H1 (cell line): ENCODE measurements around the gene CDYL2. TPM values are rescaled to one million over a fixed set of nuclear protein-coding genes. Genes with fewer than 3 reads are reported as not detected.

Source experiments
- CTCF ChIA-PET: fragments of 300-600 bp; sonication (Branson Sonifier 250); formaldehyde crosslinking; loops from one replicate; lab custom pipeline; 2021; ENCODE audit not compliant: partially characterized antibody; lab: Charles Lee
- POLR2A ChIA-PET: fragments of 300-600 bp; sonication (Branson Sonifier 250); formaldehyde crosslinking; loops from one replicate; lab custom pipeline; 2021; ENCODE audit warnings: inconsistent platforms; ENCODE audit not compliant: partially characterized antibody; lab: Charles Lee
- DNase-seq, 2 experiments: peaks; one replicate each; pipeline versions ENCODE4 v3.0.0 to v3.0.0-alpha.2; 2010 to 2022; ENCODE audit warnings: low spot score in 2 of 2, low read depth in 1 of 2, mixed read lengths in 1 of 2
- FAIRE-seq: peaks from 2 replicates; lab custom pipeline; 2011; peaks lifted over from hg19 to GRCh38; lab: Jason Lieb, UNC
- H2AFZ ChIP-seq: 2 replicates; pipeline ENCODE4 v1.8.1; 2012; ENCODE audit warnings: low read length, inconsistent platforms
- H2AK5ac ChIP-seq: 2 replicates; pipeline ENCODE4 v1.6.1; 2013; ENCODE audit warnings: low read depth, low read length
- H2BK120ac ChIP-seq: replicated peaks from 2 replicates; pipeline ENCODE3; 2013; ENCODE audit warnings: low read depth, low read length, inconsistent platforms
- H2BK12ac ChIP-seq: 2 replicates; pipeline ENCODE4 v1.6.1; 2013; ENCODE audit warnings: low read depth, low read length
- H2BK15ac ChIP-seq: 2 replicates; pipeline ENCODE4 v1.6.1; 2013; ENCODE audit warnings: low read length
- H2BK20ac ChIP-seq: 2 replicates; pipeline ENCODE4 v1.6.1; 2013; ENCODE audit warnings: low read length
- H2BK5ac ChIP-seq: 2 replicates; pipeline ENCODE4 v1.6.1; 2013; ENCODE audit warnings: low read depth, low read length
- H3K14ac ChIP-seq: 2 replicates; pipeline ENCODE4 v1.6.1; 2013; ENCODE audit warnings: inconsistent platforms; ENCODE audit not compliant: insufficient read length
- H3K18ac ChIP-seq: 2 replicates; pipeline ENCODE4 v1.6.1; 2013; ENCODE audit warnings: low read length; ENCODE audit errors: extremely low read depth
- H3K23ac ChIP-seq: 2 replicates; pipeline ENCODE4 v1.6.1; 2013; ENCODE audit warnings: inconsistent platforms; ENCODE audit not compliant: insufficient read length
- H3K23me2 ChIP-seq: 2 replicates; pipeline ENCODE4 v1.6.1; 2013; ENCODE audit warnings: low read depth, low read length
- H3K27ac ChIP-seq: 2 replicates; pipeline ENCODE4 v1.6.1; 2011; ENCODE audit warnings: low read depth, low read length, inconsistent platforms
- H3K27me3 ChIP-seq, 4 experiments: replicated peaks in 1 of 4; 1 replicate in 1 of 4; 2 replicates in 3 of 4; pipeline versions ENCODE4 v1.6.1 to v1.8.1; 2011 to 2013; ENCODE audit warnings: low read length in 3 of 4, mild to moderate bottlenecking in 3 of 4, inconsistent platforms in 2 of 4, mixed read lengths in 2 of 4, moderate library complexity in 1 of 4; ENCODE audit not compliant: control insufficient read depth in 3 of 4, insufficient read depth in 3 of 4; ENCODE audit errors: extremely low read depth in 1 of 4
- H3K36me3 ChIP-seq, 4 experiments: 2 replicates each; pipeline versions ENCODE4 v1.6.1 to v1.8.1; 2011 to 2013; ENCODE audit warnings: mild to moderate bottlenecking in 4 of 4, low read length in 3 of 4, moderate library complexity in 2 of 4, control low read depth in 1 of 4, inconsistent platforms in 1 of 4; ENCODE audit not compliant: insufficient read depth in 4 of 4, control insufficient read depth in 2 of 4
- H3K4ac ChIP-seq: replicated peaks from 2 replicates; pipeline ENCODE3; 2013; ENCODE audit warnings: low read length, low read depth, mixed read lengths, inconsistent platforms; ENCODE audit not compliant: insufficient read length
- H3K4me1 ChIP-seq, 4 experiments: replicated peaks in 1 of 4; 1 replicate in 1 of 4; 2 replicates in 3 of 4; pipeline versions ENCODE4 v1.6.1 to v1.8.1; 2011 to 2013; ENCODE audit warnings: low read length in 3 of 4, inconsistent platforms in 2 of 4, mixed read lengths in 1 of 4; ENCODE audit not compliant: insufficient read depth in 4 of 4, control insufficient read depth in 3 of 4
- H3K4me2 ChIP-seq, 2 experiments: 2 replicates each; pipeline versions ENCODE4 v1.6.1 to v1.8.1; 2011 to 2013; ENCODE audit warnings: low read depth in 2 of 2, low read length in 2 of 2, control low read depth in 1 of 2, inconsistent platforms in 1 of 2, mild to moderate bottlenecking in 1 of 2; ENCODE audit not compliant: insufficient read depth in 1 of 2
- H3K4me3 ChIP-seq, 4 experiments: fragments of 200-600, 300-600 bp in 1 of 4; sonication (generic), shearing (Covaris generic), sonication (Bioruptor Twin) in 1 of 4; 2 replicates each; pipeline versions ENCODE4 v1.5.1 to v1.8.1; 2011 to 2016; ENCODE audit warnings: low read length in 4 of 4, low read depth in 3 of 4, control low read depth in 2 of 4, inconsistent platforms in 2 of 4, mild to moderate bottlenecking in 2 of 4, mixed read lengths in 1 of 4, moderate library complexity in 1 of 4; ENCODE audit not compliant: insufficient read depth in 2 of 4; ENCODE audit errors: extremely low read depth in 1 of 4
- H3K56ac ChIP-seq: replicated peaks from 2 replicates; pipeline ENCODE3; 2013; ENCODE audit warnings: low read depth, mild to moderate bottlenecking, mixed read lengths, low read length, inconsistent platforms; ENCODE audit not compliant: insufficient read length
- H3K79me1 ChIP-seq: 2 replicates; pipeline ENCODE4 v1.6.1; 2013; ENCODE audit warnings: low read depth, low read length, control low read depth
- H3K79me2 ChIP-seq, 2 experiments: 2 replicates each; pipeline versions ENCODE4 v1.6.1 to v1.8.1; 2012 to 2013; ENCODE audit warnings: low read length in 2 of 2, mild to moderate bottlenecking in 2 of 2, inconsistent platforms in 1 of 2; ENCODE audit not compliant: insufficient read depth in 2 of 2, control insufficient read depth in 1 of 2
- H3K9ac ChIP-seq, 4 experiments: replicated peaks in 1 of 4; 1 replicate in 1 of 4; 2 replicates in 3 of 4; pipeline versions ENCODE4 v1.6.1 to v1.8.1; 2011 to 2013; ENCODE audit warnings: low read depth in 3 of 4, low read length in 3 of 4, control low read depth in 2 of 4, mild to moderate bottlenecking in 2 of 4, moderate library complexity in 2 of 4, inconsistent platforms in 1 of 4; ENCODE audit errors: extremely low read depth in 1 of 4
- H3K9me3 ChIP-seq, 2 experiments: 2 replicates each; pipeline versions ENCODE4 v1.6.1 to v1.8.1; 2012 to 2013; ENCODE audit warnings: mild to moderate bottlenecking in 2 of 2, moderate library complexity in 2 of 2, control low read depth in 1 of 2, inconsistent platforms in 1 of 2, low read depth in 1 of 2, low read length in 1 of 2, mixed read lengths in 1 of 2; ENCODE audit not compliant: insufficient read depth in 2 of 2
- H4K20me1 ChIP-seq, 2 experiments: replicated peaks in 1 of 2; 2 replicates each; pipeline versions ENCODE3 to v1.8.1; 2011 to 2013; ENCODE audit warnings: inconsistent platforms in 2 of 2, low read length in 2 of 2, mild to moderate bottlenecking in 1 of 2; ENCODE audit not compliant: insufficient read depth in 2 of 2, control insufficient read depth in 1 of 2
- H4K5ac ChIP-seq: 2 replicates; pipeline ENCODE4 v1.6.1; 2013; ENCODE audit warnings: low read length, low read depth, mixed read lengths, inconsistent platforms; ENCODE audit not compliant: insufficient read length
- H4K8ac ChIP-seq: 2 replicates; pipeline ENCODE4 v1.8.0; 2013; ENCODE audit warnings: mild to moderate bottlenecking, moderate library complexity, low read length, inconsistent platforms; ENCODE audit not compliant: insufficient read depth; ENCODE audit errors: extremely low read depth
- H4K91ac ChIP-seq: replicated peaks from 2 replicates; pipeline ENCODE3; 2013; ENCODE audit warnings: low read length, mixed read lengths, inconsistent platforms; ENCODE audit not compliant: insufficient read length
- CREB1 ChIP-seq: IDR thresholded peaks from 2 replicates; pipeline ENCODE4 v1.6.1; 2012; ENCODE audit warnings: inconsistent platforms
- CTBP2 ChIP-seq: IDR thresholded peaks from 2 replicates; pipeline ENCODE4 v1.7.0; 2011; ENCODE audit warnings: borderline replicate concordance, mild to moderate bottlenecking, moderate library complexity, mixed read lengths, low read length; ENCODE audit not compliant: insufficient read depth, insufficient read length
- EP300 ChIP-seq, 2 experiments: IDR thresholded peaks; 1 replicate in 1 of 2; 2 replicates in 1 of 2; pipeline ENCODE4 v1.6.1; 2011 to 2012; ENCODE audit warnings: low read depth in 2 of 2, low read length in 2 of 2, mild to moderate bottlenecking in 2 of 2, borderline replicate concordance in 1 of 2, inconsistent platforms in 1 of 2, moderate library complexity in 1 of 2
- EZH2 ChIP-seq: fragments of 200-600 bp; sonication (generic); IDR thresholded peaks from 2 replicates; pipeline ENCODE4 v1.7.1; 2012; ENCODE audit warnings: low read depth, mild to moderate bottlenecking, moderate library complexity, low read length, inconsistent platforms; ENCODE audit not compliant: severe bottlenecking
- FOSL1 ChIP-seq: IDR thresholded peaks from 2 replicates; pipeline ENCODE4 v1.6.1; 2011; ENCODE audit warnings: mild to moderate bottlenecking, low read depth, low read length, moderate library complexity; ENCODE audit not compliant: insufficient read depth
- MAFK ChIP-seq: IDR thresholded peaks from 2 replicates; pipeline ENCODE4 v1.6.1; 2012; ENCODE audit warnings: low read depth, mild to moderate bottlenecking, improper control_type of control experiment, low read length
- NRF1 ChIP-seq: IDR thresholded peaks from 2 replicates; pipeline ENCODE4 v1.6.1; 2011; ENCODE audit warnings: mild to moderate bottlenecking, low read depth, low read length, improper control_type of control experiment
- POU5F1 ChIP-seq: IDR thresholded peaks from 2 replicates; pipeline ENCODE4 v1.6.1; 2011; ENCODE audit warnings: low read depth, mild to moderate bottlenecking, low read length, moderate library complexity
- RFX5 ChIP-seq: IDR thresholded peaks from 2 replicates; pipeline ENCODE4 v1.6.1; 2011; ENCODE audit warnings: low read depth, low read length, improper control_type of control experiment, borderline replicate concordance
- SIRT6 ChIP-seq: IDR thresholded peaks from one replicate; pipeline ENCODE4 v1.7.1; 2012; ENCODE audit warnings: low read length, inconsistent platforms
- SP4 ChIP-seq: IDR thresholded peaks from 2 replicates; pipeline ENCODE4 v1.6.1; 2012; ENCODE audit warnings: low read length, inconsistent platforms
- ZNF274 ChIP-seq: IDR thresholded peaks from 2 replicates; pipeline ENCODE4 v1.7.0; 2012; ENCODE audit warnings: low read length, borderline replicate concordance; ENCODE audit errors: extremely low read depth
- WGBS, 2 experiments: shearing (Covaris generic) in 1 of 2; methylation state at CpG; one replicate each; pipeline versions ENCODE4 v1.1.6 to v1.1.7; 2013 to 2015; ENCODE audit warnings: low lambda C conversion rate in 2 of 2, mixed read lengths in 2 of 2, inconsistent platforms in 1 of 2, low coverage in 1 of 2, missing lambda C conversion rate in 1 of 2; ENCODE audit not compliant: insufficient replicate concordance in 2 of 2, insufficient coverage in 1 of 2, insufficient read length in 1 of 2; ENCODE audit errors: extremely low coverage in 1 of 2, missing lambda C conversion rate in 1 of 2; 5-methylcytosine and 5-hydroxymethylcytosine counted together
- polyA plus RNA-seq, 7 experiments: library from polyadenylated mRNA; depleted of rRNA in 3 of 7; stranded (reverse) in 5 of 7; unstranded in 2 of 7; fragments of >200 nt in 5 of 7; fragments of 200-250 nt in 2 of 7; gene quantifications; 1 replicate in 5 of 7; 2 replicates in 1 of 7; 4 replicates in 1 of 7; pipeline versions ENCODE4 v1.2.1 to v1.2.3, GENCODE V29; 2011 to 2013; ENCODE audit warnings: missing spikeins in 2 of 7, mixed read lengths in 2 of 7
- total RNA-seq: library from RNA; stranded (reverse); fragmentation: NEBNext Ultra II Directional; extraction: Animal tissue kit (Norgen Biotek cat#: 25700); gene quantifications from 2 replicates; pipeline ENCODE4 v1.2.1, GENCODE V29; 2021
- TF ChIP-seq, protein P1 (sequence below): IDR thresholded peaks from 2 replicates; pipeline ENCODE4 v1.6.1; 2011; ENCODE audit warnings: low read depth, mild to moderate bottlenecking, low read length; ENCODE audit not compliant: insufficient read depth

Gene CDYL2
- total and polyA plus RNA-seq, 2 of the 8 experiments (the other 6 are each of a cell fraction or from before 2014, with no cell fraction given): 0.33 to 5.3 TPM

DNA sequence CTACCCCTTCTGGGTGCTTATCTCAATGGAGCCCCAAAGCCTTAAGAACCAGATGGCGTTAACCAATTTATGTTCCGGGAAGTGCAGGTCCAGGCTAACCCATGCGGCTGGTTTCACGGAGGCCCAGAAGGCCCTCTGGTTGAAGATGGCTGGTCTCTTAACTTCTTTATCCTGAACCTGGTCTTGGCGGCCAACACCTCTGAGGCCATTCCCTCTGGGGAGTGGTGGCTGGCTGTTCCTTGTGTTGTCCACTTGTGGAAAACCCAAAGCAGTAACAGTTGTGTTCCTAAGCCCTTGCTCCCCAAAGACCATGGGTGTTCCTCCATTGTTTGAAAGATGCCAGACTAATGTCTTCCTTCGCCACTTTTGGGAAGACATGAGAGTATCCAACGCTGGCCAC, 1.5 kb downstream of the CDYL2 start:
- Histone ChIP-seq H3K23ac (no peak overlapping the region), H3K14ac (no peak overlapping the region), H2AK5ac (no peak overlapping the region), H4K20me1 (no peaks in the 10 kb centered on the region), H2BK15ac (no peak overlapping the region), H3K9ac (no peak overlapping the region), H2BK5ac (no peak overlapping the region), H4K91ac (no peak overlapping the region), H2BK120ac (peak overlapping the region; percentile 30), H3K36me3 (no peaks in the 10 kb centered on the region), H4K5ac (no peak overlapping the region), H3K27me3 (peaks cover 3 to 27% (median 16%) of the 10 kb centered on the region in 4 experiments), H2BK20ac (no peak overlapping the region), H3K4me1 (no peaks in the 10 kb centered on the region; a peak in 1 of 7 replicates), H3K4ac (no peak overlapping the region), H4K8ac (no peak overlapping the region), H3K79me2 (no peaks in the 10 kb centered on the region), H3K18ac (no peak overlapping the region), H3K9me3 (peaks cover 0 to 2% of the 10 kb centered on the region in 2 experiments; a peak in 1 of 4 replicates), H3K27ac (no peak overlapping the region), H2AFZ (0 out of 2 replicates have a peak overlapping the region, but pooled peaks have one; percentile 19), H3K23me2 (no peaks in the 10 kb centered on the region; the same call in 1 of the 2 replicates), H3K79me1 (no peaks in the 10 kb centered on the region), H2BK12ac (no peak overlapping the region), H3K4me2 (peak overlapping the region in 1 of 2 experiments; percentile 13; a peak in 1 of 4 replicates), H3K4me3 (peak overlapping the region in 2 of 4 experiments; percentile 60 to 70; a peak in 3 of 8 replicates), H3K56ac (no peak overlapping the region)
- ChIA-PET POLR2A (no interaction called here), CTCF (interaction anchor here (0.7 to 1.1 kb wide), 2 partner anchors 12 to 194 kb away, joined by 3 read pairs; no protein-coding TSS in a partner anchor)
- no peak for FAIRE-seq
- 94% methylated on average over 7 of the region's 7 CpGs; no CpG with 5 or more reads in 1 of the 2 experiments for WGBS, 2 experiments
- DNase-seq: no peak
- TF ChIP-seq RFX5 (no peak), POU5F1 (no peak), EP300 (IDR thresholded peaks at IDR 0.05; ENCODE audit: borderline replicate concordance in 1 of 2, low read depth in 2 of 2, low read length in 2 of 2) (no peak), EZH2 (no peak), CTBP2 (no peak), MAFK (no peak), FOSL1 (no peak), SIRT6 (no peak), NRF1 (no peak), SP4 (no peak), CREB1 (no peak), ZNF274 (no peak)
- TF ChIP-seq, protein P1, sequence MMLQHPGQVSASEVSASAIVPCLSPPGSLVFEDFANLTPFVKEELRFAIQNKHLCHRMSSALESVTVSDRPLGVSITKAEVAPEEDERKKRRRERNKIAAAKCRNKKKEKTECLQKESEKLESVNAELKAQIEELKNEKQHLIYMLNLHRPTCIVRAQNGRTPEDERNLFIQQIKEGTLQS: no peak
